AG20443 (cell line): ENCODE data around the gene BCAT1.
"Not testable (repeated sequence)": the region's sequence is repeated elsewhere in the genome, so short reads cannot be mapped to it uniquely, and the experiment has no call there.

ENCODE experiments used
- DNase-seq: peaks from one replicate; pipeline ENCODE4 v3.0.0; 2012; ENCODE audit warnings: low spot score, mixed read lengths

The BCAT1 gene

GRCh38 chr12:24809306-24809705 lies 139.6 kb downstream of the BCAT1 start:
- not testable (repeated sequence) for DNase-seq

GRCh38 chr12:24808651-24809050 lies 140.2 kb downstream of the BCAT1 start:
- DNase-seq: no peak

- no peak for DNase-seq
Measured at GRCh38 chr12:24806386-24806785, 142.5 kb downstream of the BCAT1 start.

GRCh38 chr12:24803430-24804245 lies 145.3 kb downstream of the BCAT1 start:
- DNase-seq: no peak

- no peak for DNase-seq
Measured at GRCh38 chr12:24798335-24798734, 150.6 kb downstream of the BCAT1 start.

- no peak for DNase-seq
Measured at GRCh38 chr12:24797901-24798300, 151.0 kb downstream of the BCAT1 start.

- no peak for DNase-seq
Measured at GRCh38 chr12:24796876-24797275, 152.0 kb downstream of the BCAT1 start.

GRCh38 chr12:24795699-24796347 lies 153.1 kb downstream of the BCAT1 start:
- no peak for DNase-seq

- DNase-seq: no peak
Measured at GRCh38 chr12:24791622-24792021, 157.3 kb downstream of the BCAT1 start.

GRCh38 chr12:24788886-24789285 lies 160.0 kb downstream of the BCAT1 start:
- DNase-seq: no peak

- DNase-seq: no peak
Measured at GRCh38 chr12:24780697-24781368, 168.1 kb downstream of the BCAT1 start.

- peak; percentile 14 for DNase-seq
Measured at GRCh38 chr12:24778486-24779304, 170.2 kb downstream of the BCAT1 start.

- no peak for DNase-seq
Measured at GRCh38 chr12:24777359-24777758, 171.5 kb downstream of the BCAT1 start.

- DNase-seq: no peak
Measured at GRCh38 chr12:24776861-24777260, 172.0 kb downstream of the BCAT1 start.

GRCh38 chr12:24775073-24775472 lies 173.8 kb downstream of the BCAT1 start:
- DNase-seq: no peak

- no peak for DNase-seq
Measured at GRCh38 chr12:24773996-24774395, 174.9 kb downstream of the BCAT1 start.

GRCh38 chr12:24772813-24773212 lies 176.1 kb downstream of the BCAT1 start:
- DNase-seq: no peak

- no peak for DNase-seq
Measured at GRCh38 chr12:24770821-24771220, 178.1 kb downstream of the BCAT1 start.

- no peak for DNase-seq
Measured at GRCh38 chr12:24770334-24770733, 178.6 kb downstream of the BCAT1 start.

- no peak for DNase-seq
Measured at GRCh38 chr12:24769682-24770081, 179.2 kb downstream of the BCAT1 start.

- DNase-seq: no peak
Measured at GRCh38 chr12:24768415-24768814, 180.5 kb downstream of the BCAT1 start.

- no peak for DNase-seq
Measured at GRCh38 chr12:24767016-24767415, 181.9 kb downstream of the BCAT1 start.
